ENCODE measurements around the gene TSPAN18.

TSPAN18 gene

GRCh38 chr11:44775985-44776446 is 49.3 kb downstream of the TSPAN18 start:
- DNase-seq (ENCODE audit: low read depth), result no peak
- H3K4me3 ChIP-seq (ENCODE audit: low read depth, low read length), result no peak overlapping the region
- TF ChIP-seq CTCF (IDR thresholded peaks at IDR 0.05; ENCODE audit: low read depth, low read length, missing control alignments), result no peak

DNA sequence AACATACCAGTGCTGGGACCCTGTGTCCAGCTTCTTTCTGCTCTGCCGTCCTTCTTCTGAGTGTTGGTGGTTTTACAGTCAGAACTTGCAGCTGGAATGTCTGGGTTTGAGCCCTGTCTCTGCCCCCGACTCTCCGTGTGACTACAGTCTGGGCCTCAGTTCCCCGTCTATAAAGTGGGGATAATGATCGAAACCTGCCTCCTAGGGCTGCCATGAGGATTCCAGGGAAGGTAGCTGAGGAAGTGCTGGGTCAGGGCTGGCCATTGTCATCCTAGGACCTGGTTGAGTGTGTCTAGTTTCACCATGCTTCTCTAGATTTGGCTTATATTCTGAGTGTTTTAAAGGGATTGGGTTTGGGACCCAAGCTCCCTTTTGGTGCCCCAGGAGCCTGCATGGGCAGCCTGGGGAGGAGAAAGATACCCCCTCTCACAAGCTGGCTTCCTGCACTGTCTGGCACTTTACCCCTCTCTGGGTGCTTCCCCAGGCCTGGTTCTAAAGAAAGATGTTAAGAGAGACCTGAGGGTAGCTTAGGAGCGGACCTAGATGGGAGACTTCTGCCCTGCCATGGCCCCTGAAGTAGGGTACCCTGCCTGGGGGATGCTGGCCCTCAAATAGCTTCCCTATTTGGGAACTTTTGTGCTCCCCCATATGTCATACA is 49.9 kb downstream of the TSPAN18 start:
- DNase-seq (ENCODE audit: low read depth), result no peak
- no peak for TF ChIP-seq CTCF (IDR thresholded peaks at IDR 0.05; ENCODE audit: low read depth, low read length, missing control alignments)
- H3K4me3 ChIP-seq (ENCODE audit: low read depth, low read length), result no peak overlapping the region

DNA sequence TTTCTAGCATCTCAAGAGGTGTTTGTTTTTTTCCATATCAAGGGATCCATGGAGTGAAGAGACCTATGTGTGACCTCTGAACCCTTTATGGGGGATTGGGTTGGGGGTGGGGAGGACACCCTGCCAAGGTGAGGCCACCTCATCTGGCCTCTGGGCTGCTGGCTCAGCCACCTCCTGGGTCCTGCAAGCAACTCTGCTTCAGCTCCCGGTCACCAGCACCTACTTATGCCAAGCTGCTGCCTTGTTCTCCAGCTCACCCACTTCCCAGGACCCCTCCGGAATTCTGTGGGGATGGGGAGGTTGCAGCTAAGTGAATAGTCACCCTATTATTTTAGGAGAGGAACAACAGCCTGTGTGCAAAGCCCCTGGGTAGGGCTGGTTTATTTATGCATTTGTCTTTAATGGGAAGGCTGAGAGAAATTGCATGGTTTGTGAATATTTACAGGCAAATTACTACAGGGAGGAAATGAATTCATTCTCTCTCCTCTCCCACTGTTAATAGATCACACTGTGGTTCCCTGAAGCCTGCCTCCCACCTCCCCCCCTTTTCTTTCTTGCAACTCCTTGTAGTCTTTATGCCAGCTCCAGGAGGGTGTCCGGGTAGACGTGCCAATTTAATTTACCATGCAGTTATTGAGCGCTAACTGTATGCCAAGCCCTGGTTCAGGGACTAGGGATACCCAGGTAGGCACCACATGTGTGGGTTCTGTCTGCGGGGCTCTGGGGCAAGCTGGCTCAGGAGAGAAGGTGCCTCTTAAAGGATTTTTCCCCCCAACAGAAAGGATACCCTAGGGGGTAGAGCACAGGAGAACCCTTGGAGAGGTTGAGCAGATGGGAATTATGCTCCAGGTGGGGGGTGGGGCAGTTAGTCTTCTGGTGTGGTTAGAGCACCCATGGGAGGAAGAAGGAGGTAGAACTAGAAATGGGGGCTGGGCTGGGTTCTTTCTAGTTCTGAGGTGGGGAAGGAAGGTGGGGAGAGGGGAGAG is 50.7 kb downstream of the TSPAN18 start:
- no peak for TF ChIP-seq CTCF (IDR thresholded peaks at IDR 0.05; ENCODE audit: low read depth, low read length, missing control alignments)
- DNase-seq (ENCODE audit: low read depth), result no peak
- H3K4me3 ChIP-seq (ENCODE audit: low read depth, low read length), result no peak overlapping the region

DNA sequence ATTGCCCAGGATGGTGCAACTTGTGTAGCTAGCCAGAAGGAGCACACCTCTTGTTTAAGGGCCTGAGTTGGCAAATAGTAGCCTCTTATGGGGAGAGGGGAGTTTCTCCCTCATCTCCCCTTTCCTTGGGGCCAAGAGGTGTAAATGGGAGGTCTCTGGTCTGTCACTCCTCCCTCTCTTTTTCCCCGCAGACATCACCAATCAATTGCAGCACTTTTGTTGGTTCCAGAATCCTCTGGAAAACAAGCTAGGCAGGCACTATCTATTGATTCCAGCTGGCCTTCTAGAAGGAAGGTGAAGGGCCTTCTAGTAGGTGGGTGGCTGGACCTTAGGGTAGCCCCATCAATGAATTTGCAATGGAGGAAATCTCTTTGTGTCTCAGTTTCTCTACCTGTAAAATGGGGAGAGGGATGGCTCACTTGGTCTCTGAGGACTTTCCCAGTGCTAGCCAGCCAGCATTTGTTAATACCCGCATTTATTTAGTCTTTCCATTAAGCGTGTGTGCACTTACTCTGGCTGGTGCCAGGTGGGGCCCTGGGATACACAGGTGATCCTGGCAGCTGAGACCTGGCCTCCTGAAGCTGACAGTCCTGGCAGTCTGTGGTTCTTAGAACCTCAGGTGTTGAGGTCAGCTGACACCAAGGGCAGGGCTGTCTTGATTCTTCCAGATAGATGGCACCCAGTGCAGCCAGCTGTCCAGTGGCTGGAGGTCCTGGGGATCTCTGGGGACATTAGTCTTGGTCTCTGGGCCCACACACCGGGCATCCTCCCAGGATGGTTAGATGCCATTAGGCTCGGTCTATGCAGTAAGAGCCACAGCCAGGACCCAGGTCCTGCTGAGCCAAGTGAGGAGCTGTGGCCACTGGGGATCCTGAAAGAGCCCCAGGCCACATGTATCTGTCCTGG is 51.7 kb downstream of the TSPAN18 start:
- DNase-seq (ENCODE audit: low read depth), result no peak
- no peak overlapping the region for H3K4me3 ChIP-seq (ENCODE audit: low read depth, low read length)
- TF ChIP-seq CTCF (IDR thresholded peaks at IDR 0.05; ENCODE audit: low read depth, low read length, missing control alignments), result no peak

DNA sequence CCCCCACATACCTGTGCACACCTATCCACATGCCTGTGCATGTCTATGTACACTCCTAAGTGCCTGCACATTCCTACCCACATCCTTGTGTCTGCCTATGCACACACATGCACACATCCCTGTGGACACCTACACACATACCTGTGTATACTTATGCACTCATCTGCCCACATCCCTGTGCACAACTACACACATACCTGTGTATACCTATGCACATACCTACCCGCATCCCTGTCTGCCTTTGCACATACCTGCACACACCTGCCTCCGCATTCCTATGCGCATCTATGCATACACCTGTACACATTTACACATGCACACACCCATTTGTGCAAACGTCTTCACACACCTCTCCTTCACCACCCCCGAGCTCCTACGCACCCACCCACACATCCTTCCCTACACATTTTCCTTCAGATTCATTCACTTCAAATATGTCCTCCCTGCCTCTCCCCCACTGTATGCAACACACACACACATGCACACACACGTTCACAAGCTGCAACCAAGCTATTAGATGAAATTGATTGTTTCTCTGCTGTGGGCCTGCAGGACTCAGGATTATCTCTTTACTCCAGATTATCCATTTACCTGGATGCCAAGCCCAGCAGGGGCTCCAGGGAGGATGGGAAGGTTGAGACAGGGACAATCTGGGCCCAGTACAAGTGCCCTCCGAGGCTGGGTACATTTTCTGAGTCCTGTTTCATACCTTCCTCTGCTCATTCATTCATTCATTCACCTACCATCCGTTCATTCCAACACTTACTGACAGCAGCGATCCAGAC is 53.2 kb downstream of the TSPAN18 start:
- H3K4me3 ChIP-seq (ENCODE audit: low read depth, low read length), result no peak overlapping the region
- no peak for DNase-seq (ENCODE audit: low read depth)
- no peak for TF ChIP-seq CTCF (IDR thresholded peaks at IDR 0.05; ENCODE audit: low read depth, low read length, missing control alignments)
